GM12891 (cell line): ENCODE measurements around the gene CAPN1.

Source experiments
- POLR2A ChIP-seq: IDR thresholded peaks from 2 replicates; pipeline ENCODE4 v1.6.1; 2011; ENCODE audit warnings: low read depth, low read length, control low read depth
- TAF1 ChIP-seq: IDR thresholded peaks from 2 replicates; pipeline ENCODE4 v1.6.1; 2011; ENCODE audit warnings: low read depth, low read length, control low read depth

DNA sequence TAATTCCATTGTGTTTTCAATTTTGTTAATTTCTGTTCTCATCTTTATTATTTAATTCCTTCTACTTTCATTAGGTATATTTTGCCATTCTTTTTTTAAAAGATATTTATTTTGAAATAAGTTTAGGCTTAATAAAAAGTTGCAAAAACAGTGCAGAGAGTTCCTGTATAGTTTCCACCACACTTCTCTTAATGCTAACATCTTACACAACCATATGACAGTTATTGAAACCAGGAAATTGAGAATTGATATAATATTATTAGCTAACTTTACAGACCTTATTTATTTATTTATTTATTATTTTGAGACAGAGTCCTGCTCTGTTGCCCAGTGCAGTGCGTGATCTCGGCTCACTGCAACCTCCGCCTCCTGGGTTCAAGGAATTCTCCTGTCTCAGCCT, 25.5 kb upstream of the CAPN1 start:
- no peak for TF ChIP-seq POLR2A
- no peak for TF ChIP-seq TAF1
